Measurements from ENCODE around the gene MGLL.

DNA sequence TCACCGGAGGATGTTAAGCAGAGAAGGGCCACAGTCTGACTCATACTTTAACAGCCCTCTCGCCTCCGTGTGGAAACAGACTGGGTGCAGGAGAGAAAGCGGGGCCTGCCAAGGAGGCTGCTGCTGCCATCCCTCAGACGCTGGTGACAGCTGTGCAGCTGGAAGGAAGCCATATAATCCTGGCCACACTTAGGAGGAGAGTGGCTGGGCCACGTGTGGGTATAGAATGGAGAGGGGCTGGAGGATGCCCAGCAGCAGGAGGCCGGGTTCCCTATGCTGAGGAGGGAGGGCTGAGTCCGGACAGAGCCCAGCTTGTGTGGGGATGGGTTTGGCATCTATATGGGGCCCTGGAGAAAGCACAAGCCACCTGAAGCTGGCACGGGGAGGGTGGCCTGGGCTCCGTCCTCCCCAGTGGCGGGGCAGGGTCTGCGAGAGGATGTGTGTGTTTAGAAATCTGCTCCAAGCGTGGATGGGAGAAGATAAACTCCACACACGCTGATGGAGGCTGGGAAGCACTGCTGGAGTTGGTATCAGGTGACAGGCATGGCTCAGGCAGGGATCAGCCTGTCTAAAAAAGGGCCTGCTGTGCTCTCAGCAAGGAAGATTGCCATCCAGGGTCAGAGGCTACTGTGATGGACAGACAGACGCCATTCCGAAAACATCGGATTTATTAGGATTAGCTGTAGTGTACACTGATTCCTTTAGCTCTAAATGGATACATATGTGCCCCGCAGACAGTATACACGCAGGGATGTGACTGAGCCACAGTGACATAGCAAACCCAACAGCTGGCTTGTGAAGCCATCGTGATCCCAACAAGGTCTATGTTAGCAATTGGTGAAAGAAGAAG, 133.7 kb downstream of the MGLL start:
- no peak for TF ChIP-seq ZBTB21 (CRISPR knock-in tag; IDR thresholded peaks at IDR 0.05; ENCODE audit: borderline replicate concordance)
- TF ChIP-seq, protein P1, sequence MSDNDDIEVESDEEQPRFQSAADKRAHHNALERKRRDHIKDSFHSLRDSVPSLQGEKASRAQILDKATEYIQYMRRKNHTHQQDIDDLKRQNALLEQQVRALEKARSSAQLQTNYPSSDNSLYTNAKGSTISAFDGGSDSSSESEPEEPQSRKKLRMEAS (CRISPR knock-in tag; IDR thresholded peaks at IDR 0.05): no peak
- no peak for TF ChIP-seq MYBL2 (CRISPR knock-in tag; IDR thresholded peaks at IDR 0.05)
- TF ChIP-seq GRHL2 (CRISPR knock-in tag; IDR thresholded peaks at IDR 0.05; ENCODE audit: insufficient replicate concordance, severe bottlenecking): no peak
- TF ChIP-seq, protein P2, sequence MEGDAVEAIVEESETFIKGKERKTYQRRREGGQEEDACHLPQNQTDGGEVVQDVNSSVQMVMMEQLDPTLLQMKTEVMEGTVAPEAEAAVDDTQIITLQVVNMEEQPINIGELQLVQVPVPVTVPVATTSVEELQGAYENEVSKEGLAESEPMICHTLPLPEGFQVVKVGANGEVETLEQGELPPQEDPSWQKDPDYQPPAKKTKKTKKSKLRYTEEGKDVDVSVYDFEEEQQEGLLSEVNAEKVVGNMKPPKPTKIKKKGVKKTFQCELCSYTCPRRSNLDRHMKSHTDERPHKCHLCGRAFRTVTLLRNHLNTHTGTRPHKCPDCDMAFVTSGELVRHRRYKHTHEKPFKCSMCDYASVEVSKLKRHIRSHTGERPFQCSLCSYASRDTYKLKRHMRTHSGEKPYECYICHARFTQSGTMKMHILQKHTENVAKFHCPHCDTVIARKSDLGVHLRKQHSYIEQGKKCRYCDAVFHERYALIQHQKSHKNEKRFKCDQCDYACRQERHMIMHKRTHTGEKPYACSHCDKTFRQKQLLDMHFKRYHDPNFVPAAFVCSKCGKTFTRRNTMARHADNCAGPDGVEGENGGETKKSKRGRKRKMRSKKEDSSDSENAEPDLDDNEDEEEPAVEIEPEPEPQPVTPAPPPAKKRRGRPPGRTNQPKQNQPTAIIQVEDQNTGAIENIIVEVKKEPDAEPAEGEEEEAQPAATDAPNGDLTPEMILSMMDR (IDR thresholded peaks at IDR 0.05): no peak
